ENCODE results near the gene WIZ.
"Not testable (repeated sequence)": the region's sequence is repeated elsewhere in the genome, so short reads cannot be mapped to it uniquely, and the experiment has no call there.

Gene WIZ

DNA sequence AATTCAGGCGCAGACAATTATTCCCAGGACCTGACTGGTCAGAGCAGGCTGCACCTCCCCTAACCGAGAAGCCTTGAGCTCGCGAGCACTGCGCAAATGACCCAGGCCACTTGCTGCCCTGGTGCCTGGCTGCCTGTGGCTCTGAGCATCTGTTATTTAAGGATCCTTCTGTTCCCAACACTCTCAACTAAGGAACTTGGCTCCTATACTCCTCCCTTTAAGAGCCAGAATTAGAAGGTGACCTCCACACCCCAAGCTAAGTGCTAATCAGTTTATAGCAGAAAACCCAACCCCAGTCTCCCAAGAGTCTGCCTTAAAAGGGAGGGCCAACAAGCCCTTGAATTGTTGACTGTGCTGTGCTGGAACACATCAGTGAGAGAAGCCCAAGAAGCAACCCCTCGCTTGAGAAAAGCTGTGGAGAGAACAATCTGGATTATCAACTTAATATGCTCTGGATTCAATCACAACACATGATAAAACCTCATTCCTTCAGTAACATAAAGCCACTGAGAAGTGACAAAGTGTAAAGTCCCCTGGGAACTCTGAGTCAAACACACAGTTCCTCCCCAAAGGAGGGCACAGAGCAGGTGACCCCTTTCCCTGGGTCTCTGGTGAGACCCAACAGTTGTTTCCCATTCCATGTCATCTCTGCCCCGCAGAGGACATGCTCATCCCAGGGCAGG lies 45.5 kb downstream of the WIZ start:
- DNase-seq (ENCODE audit: low spot score): no peak

DNA sequence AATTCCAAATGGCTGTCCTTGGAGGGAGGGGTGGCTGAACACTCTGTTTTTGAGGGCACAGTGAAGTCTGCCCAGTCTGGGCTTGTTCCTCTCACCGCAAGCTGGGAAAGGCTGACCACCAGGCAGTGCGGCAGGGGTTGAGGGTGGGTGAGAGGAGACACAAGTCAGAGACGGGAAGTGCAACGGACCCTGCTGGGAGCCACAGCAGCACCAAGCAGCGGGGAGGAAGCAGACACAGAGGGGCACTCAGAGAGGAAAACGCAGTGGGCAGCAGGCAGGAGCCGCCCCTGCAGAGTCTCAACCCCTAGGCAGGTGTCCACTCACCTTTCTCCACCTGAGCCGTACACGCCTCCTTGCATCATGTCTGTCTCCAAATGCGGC lies 46.6 kb downstream of the WIZ start:
- no peak for DNase-seq (ENCODE audit: low spot score)

DNA sequence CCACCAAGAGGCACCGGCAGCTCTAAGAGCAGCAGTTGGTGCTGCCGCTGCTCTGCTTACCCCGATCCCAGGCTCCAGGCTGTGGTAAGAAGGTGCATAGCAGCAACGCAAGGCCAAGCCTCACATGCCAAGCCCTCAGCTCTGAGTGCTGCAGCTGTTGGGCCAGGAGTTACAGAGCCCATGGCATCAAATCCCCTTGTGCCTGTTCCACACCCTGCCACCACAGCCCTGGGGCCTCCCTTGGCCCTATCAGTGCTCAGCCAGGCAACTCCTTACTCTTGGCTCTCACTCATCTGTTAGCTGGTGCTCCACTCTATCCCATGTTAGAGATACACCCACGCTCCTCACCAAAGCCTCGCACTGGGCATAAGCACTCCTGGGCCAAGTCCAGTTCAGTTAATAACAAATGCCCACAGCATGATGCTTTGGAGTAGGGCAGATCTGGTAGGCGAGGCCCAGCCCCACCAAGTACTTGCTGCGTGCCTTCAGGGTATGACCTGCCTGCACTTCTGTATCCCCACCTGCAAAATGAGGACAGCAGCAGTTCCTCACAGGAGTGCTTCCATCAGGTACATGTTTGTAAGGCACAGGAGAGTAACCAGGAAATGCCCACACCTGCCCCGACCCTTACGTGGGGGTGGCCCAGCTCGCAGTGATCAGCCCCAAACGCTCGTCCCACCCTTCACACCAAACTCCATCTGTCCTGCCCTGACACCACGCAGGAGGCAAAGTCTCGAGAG lies 47.2 kb downstream of the WIZ start:
- no peak for DNase-seq (ENCODE audit: low spot score)

DNA sequence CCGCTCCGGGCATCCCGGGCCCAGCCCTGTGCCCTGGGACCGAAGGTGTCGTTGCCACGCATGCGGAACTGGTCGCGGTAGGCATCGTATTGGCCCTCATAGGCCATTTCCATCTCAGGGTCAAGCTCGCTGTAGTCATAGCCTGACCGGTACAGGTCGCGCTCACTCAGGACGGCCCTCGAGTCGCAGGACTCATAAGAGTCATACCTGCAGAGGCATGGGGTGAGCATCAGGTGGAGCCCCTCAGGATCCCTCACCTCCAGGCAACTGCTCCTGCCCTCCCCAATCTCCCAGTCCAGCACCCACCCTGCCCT lies 48.4 kb downstream of the WIZ start:
- DNase-seq (ENCODE audit: low spot score): no peak

DNA sequence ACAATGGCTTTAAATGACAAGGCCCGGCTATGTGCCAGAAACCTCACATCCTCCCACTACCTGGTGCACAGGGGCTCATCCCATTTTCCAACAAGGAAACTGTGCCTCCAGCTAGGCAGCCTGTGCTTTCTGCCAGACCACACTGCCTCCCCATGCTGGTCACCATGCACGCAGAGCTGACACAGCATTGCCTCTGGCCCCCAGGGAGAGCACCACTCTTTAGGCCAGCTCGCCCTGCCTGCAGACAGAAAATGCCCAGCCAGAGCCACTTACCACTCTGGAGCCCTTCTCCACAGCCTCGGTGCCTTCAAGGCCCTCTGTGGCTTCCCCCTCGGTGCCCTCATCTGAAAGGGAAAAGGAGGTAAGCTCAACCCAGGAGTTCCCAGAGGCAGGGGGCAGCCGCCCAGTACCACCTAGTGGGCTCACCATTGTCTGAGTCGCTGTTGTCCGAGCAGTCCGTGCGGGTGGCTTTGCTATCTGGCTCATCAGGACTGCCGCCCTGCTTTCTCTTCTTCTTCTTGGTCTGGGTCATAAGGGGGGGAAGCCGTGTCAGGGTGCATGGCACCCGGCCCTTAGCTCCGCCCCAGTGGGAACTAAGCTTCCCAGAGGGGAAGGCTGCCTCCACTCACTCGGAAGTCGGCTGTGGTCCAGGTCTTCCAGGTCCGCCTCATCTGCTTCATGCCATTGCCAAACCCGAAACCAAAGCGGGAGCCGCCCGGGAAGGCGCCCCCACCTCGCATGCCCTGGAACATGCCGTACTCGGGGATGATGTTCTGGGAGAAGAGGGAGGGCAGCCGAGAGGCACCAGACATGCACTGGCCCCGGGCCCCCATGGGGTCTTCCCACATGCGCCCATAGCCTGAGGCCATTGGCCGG lies 49.0 kb downstream of the WIZ start:
- DNase-seq (ENCODE audit: low spot score): no peak

DNA sequence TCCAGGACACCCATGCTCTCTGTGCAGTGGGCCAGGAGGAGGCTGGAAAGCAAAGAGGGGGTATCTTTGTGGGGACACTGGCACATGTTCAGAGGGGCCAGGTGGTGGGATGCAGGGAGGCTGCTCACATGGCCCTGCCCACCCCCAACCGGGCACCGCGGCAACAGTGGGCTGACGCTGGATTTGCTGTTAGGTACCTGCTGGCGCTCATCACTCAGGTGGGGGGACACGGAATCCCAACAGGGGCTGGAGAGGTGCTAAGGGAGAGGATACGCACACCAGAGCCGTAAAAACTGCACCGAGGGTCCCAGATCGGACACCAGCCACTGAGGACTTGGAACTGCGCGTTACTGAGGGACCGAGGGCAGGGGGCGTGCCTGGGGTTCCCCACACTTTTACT lies 50.1 kb downstream of the WIZ start:
- DNase-seq (ENCODE audit: low spot score): no peak

DNA sequence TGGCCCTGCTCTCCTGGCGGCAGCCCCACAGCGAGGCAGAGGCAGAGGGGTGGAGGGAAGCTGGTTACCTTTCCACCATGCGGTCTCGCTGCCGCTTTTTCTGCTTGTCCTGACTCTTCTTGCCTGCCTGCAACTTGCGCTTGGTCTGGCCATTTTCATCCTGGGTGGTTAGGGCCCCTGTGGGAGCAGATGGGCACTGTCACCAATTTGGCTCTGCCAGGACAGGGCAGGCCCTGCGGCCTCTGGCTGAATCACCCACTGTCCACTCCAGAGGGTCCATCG lies 50.6 kb downstream of the WIZ start:
- DNase-seq (ENCODE audit: low spot score): no peak

DNA sequence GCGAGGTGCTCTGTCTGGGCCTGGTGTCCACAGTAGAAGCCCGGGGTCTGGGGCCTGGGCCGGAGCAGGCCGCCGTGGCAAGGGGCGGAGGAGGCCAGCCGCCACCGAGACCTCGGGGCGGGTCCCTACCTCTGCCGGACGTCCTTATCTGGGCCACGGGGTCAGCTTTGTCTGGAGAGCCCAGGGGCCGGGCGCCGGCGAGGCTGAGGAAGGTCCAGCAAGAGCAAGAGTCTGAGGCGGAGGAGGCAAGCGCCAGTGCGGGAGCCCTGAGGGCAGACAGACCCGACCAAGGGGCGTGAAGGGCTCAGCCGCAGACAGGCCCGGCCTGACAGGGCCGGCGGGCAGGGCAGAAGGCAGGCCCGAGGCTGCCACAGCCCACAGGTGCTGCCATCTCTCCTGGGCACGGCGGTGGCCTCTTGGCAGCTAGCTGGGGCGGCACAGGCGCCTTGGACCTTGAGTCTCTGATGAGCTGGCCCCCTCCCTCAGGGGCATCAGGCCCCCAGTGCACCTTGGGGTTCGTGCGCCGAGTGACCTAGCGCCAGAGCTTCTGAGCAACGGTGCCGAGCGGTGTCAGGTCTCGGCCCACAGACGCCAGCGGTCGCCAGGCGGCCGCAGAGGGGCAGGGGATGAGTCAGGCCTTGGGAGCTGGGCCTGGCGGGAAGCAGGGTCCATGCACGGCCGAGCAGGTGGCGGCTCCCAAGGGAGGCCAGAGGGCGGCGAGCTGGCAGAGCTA lies 51.1 kb downstream of the WIZ start:
- no peak for DNase-seq (ENCODE audit: low spot score)

DNA sequence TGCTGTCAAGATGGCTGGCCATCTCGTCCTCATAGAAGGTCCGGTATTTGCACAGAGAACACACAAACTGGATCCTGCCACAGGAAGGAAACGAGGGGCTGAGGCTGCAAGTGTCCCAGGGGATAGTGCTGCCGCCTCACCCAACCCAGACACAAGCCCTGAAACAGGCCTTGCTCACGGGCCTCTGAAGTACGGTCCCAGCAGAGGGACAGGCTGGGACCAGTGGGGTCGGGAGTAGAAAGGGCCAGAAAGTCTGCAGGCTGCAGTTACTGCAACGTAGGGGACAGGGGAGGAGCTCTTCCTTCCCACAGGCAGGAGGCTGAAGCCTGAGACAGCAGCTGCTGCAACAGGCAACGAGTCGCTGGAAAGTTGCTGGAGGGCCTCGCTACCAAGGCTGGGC lies 52.0 kb downstream of the WIZ start:
- no peak for DNase-seq (ENCODE audit: low spot score)

DNA sequence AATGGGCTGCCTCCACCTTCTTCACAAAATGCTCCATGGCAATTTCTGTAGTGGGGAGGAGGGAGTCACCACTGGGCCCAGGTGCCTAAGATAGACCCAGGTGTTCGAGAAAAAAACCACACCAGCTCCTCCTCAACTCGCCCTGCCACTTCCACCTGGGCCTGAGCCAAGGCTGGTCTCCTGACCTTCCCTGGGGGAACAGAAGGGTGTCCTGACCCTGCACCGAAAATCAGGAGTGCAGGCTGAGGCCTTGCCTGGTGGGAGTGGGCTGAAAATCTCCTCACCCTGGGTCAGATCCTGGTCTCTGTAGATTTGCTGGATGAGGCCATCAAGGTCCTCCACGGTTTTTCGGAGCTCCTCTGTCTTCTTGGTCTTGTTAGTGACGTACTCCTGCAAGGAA lies 52.5 kb downstream of the WIZ start:
- DNase-seq (ENCODE audit: low spot score): no peak

DNA sequence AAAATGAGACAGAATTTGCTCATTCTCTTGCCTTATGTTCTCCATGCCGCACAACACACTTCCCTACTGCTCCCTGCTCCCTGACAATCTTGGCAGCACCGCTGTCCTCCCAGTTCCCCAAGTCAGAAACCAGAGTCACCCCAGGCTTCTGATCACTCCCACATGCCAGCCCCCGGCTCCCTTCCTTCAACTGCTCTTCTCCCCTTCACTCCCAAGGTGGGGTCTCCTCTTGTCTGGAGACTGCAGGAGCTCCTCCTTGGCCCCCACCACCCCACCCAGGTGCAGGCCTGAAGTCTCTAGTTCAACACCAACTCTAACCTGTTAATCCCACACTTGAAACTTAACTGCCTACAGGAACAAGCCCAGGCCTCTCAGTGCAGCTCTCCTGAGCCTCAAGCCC lies 53.3 kb downstream of the WIZ start:
- no peak for DNase-seq (ENCODE audit: low spot score)

DNA sequence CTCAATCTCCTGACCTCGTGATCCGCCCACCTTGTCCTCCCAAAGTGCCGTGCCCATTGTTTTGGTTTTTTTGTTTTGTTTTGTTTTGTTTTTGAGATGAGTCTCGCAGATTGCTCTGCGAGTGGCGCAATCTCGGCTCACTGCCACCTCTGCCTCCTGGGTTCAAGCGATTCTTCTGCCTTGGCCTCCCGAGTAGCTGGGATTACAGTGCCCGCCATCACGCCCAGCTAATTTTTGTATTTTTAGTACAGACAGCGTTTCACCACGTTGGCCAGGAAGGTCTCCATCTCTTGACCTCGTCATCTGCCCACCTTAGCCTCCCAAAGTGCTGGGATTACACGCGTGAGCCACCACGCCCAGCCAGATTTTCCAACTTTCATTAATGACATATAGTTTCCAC lies 54.5 kb downstream of the WIZ start:
- DNase-seq (ENCODE audit: low spot score): not testable (repeated sequence)

DNA sequence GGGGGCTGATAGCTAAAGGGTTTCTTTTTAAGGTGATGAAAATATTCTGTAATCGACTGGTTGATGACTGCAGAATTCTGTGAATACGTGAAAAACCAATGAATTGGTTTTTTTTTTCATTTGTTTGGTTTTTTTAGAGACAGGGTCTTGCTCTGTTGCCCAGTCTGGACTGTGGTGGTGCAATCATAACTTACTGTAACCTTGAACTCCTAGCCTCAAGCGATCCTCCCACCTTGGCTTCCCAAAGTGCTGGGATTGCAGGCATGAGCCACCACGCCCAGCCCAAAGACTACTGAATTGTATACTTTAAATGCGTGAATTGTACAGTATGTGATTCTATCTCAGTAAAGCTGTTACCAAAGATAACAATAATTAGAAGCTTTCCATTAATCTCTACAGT lies 55.3 kb downstream of the WIZ start:
- no peak for DNase-seq (ENCODE audit: low spot score)

DNA sequence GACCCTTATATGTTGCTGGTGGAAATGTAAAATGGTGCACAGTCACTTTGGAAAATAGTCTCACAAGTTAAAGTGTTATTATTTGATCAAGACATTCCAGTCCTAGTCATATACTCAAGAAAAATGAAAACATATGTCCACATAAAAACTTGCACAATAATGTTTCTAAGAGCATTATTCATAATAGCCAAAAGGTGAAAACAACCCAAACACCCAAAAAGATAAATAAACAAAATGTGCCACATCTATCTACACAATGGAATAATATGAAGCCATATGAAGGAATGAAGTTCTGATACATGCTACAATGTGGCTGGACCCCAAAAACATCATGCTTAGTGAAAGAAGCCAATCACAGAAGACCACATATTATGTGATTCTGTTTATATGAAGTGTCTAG lies 55.8 kb downstream of the WIZ start:
- no peak for DNase-seq (ENCODE audit: low spot score)

DNA sequence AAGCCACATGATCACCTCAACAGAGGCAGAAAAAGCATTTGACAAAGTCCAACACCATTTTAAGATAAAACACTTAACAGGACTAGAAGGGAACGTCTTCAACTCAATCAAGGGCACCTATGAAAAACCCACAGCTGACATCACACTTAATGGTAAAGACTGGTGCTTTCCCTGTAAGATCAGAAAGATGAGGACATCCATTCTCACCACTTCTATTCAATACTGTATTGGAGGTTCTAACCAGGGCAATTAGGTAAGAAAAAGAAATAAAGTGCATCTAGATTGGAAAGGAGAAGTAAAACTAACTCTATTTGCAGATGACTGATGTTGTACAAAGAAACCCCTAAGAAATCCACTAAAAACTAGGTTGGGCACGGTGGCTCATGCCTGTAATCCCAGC lies 58.9 kb downstream of the WIZ start:
- DNase-seq (ENCODE audit: low spot score): no peak

DNA sequence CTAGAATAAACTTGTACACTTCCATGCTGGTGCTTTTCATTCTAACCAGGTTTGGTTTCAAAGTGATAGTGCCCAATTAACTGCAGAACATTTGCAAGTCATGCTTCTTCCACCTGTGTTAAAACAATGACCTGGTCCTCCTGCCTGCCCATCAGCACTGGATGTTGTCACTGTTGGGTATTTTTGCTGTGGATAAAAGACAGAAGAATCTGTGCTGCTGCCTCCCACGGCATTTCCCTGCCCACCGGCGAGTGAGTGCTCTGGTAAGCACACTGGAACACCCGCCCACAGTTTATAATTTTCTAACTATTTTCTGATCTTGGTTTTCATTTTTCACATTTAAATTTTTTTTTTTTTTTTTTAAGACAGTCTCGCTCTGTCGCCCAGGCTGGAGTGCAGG lies 67.9 kb downstream of the WIZ start:
- DNase-seq (ENCODE audit: low spot score): no peak

DNA sequence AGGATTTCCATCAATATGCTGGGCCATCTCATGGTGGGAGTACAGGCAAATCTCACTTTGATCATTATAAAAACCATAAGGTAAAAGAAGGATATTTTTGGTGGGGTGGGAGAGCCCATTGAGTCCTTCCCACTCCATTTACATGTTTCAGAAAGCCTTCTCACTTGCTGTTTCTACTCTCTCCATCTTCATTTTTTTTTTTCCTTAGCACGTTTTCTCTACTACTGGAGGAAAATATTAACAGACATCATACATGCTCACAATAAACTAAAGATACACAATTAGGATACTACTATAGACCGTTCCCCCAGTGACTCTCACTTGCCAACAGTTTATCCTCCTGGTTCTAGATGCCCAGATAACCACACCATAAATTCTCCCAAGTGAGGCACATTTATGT lies 68.3 kb downstream of the WIZ start:
- DNase-seq (ENCODE audit: low spot score): no peak

DNA sequence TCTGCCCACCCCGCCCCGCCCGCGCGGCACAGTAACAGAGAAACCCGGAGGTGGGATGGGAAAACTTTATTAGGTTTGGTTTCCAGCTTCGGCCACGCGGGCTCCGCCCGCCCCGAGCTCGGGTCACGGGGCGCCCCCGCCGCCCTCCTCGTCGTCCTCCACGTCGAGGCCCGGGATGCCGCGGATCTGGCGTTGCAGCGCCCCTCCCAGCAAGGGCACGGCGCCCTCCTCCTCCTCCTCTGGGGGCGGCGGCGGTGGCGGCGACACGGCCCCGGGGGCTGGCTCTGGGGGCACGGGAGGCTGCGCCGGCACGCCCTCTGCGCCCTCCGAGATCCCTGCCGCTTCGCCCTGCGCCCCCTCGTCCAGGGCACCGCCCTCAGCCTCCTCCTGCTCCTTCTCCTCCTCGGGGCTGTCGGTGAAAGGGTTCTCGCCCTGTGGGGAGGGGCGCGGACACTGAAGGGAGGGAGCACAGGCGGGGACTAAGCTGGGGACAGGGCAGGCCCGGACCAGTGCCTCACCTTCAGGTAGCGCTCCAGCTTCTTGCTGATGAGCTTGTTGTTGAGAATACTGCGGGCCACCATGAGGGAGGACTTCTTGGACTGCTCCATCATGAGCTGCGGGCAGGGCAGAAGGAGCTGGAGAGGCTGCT lies 69.6 kb downstream of the WIZ start:
- DNase-seq (ENCODE audit: low spot score): no peak

DNA sequence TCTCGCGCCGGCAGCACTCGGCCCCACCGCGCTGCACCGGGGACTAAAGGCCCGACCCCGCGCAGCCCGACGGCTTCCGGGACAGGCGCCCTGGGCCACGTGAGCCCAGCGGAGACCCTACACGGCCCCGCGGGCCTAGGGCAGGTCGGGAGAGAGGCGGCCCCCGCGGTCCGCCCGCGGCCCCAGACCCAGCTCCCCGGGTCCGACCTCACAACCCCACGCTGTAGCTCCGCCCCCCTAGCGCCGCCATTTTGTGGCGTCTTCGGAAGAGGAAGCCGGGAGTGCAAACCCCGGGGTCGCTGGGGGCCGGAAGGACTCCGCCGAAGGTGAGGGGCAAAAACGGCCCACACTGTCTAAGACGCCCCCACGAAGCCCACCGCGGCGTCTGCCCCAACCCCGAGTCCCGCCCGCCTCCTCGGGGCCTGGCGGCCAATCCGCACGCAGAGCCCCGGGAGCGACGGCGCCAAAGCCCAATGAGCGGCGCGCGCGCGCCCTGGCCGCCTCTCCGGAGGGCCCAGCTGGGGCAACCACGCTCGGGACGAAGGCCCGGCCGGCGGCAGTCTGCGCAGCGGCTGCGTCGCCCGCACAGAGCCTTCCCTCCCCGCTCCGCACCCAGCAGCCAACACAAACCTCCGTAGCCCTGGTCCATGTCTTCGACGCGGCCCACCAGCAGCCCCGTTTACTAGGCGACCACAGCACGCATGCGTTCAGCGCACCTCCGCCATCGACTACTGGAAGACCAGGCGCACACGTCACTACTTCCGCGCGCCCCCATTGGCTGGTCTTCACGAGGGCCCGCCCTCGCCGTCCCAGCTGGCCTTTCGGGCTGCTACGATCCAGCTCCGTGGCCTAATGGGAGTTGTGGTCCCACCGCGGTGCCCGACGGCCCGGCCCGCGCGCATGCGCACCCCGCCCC lies 70.4 kb downstream of the WIZ start, which contains the start of gene AKAP8:
Gene AKAP8 (minus strand): TSS at position 705 of the 916 bp plus-strand sequence. CDS start 56 bp downstream, at position 649.
- peak; percentile 98 for DNase-seq (ENCODE audit: low spot score)

DNA sequence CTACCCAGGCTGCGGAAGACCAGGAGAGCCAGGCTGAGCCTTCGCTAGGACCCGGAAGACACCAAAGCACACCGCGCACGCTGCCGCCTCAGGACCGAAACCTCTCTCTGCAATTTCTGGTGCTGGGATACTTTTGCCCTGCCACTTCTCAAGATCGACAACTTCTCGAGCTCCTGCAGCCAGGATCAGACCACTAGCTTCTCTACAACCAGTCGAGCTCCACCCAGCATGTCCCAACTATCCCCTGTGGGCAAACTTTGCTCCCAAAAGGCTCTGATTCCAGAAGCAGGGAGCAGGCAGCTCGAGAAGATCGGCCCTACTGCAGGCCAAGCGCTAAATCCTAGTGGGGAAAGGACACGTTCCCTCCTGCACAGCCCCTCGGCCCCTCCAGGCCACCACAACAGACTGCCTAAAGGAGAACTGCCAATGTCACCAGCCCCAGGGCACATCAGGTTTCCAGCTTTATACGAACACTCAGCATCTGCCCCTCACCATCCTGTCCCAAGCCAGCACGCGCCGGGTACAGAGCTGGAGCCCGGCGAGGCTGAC lies 71.1 kb downstream of the WIZ start:
- peak; percentile 77 for DNase-seq (ENCODE audit: low spot score)

All from NAMALWA (cell line).